Stimulated activated CD4-positive, alpha-beta T cell treated with anti-CD3 and anti-CD28 coated beads, Interleukin-12 subunit alpha, Interleukin-12 subunit beta, amount 100 ng/mL, for 48 hours (primary cell): ENCODE results near the gene PTPRO.

ENCODE experiments used
- DNase-seq, 3 donors: peaks; one replicate each; pipeline ENCODE4 v3.0.0-alpha.2; 2020; ENCODE audit warnings: low read depth in 2 of 3, low spot score in 1 of 3

PTPRO gene

GRCh38 chr12:15634010-15634683 is 311.8 kb downstream of the PTPRO start:
- no peak for DNase-seq

GRCh38 chr12:15636060-15636890 is 314.0 kb downstream of the PTPRO start:
- DNase-seq, result no peak

DNA sequence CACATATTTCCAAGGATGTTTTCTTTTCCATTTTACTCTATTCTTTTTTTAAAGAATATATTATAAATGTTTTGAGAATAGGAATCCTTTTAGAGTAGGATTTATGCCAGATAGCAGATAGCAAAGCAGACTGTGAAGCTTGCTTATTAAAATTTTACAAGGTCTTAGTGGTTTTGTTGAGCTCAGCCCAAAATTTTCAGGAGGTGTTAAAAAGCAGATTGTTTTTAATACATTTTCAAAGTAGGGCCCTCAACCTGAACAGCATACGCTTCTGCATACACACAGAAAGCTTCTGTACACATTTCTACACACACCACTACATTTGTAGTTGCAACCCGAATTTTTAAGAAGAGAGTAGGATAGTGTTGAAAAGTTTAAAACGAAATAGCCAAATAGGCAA is 315.9 kb downstream of the PTPRO start:
- no peak for DNase-seq

- no peak for DNase-seq
Observed at GRCh38 chr12:15644700-15645099, 322.4 kb downstream of the PTPRO start.

DNA sequence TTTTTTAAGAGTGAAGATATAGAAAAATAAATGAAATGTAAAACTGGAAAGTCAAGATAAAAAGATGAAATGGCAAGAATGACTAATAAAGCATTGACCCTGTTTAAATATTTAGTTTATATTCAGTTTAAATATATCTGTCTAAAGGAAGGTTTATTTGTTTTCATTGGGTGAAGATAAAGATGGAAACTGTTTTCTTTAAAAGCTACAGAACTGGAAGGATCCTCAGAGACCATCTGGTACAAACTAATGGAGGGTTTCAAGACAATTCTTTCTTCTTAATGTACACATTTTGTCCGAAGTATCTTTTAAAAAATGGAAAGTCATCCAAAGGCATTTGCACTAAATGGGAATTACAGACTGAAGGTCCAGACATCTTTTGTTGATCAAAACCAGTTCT is 324.3 kb downstream of the PTPRO start:
- DNase-seq, result no peak
